Ishikawa (cell line): ENCODE results near the gene TACC2.

Source experiments
- CEBPB ChIP-seq: IDR thresholded peaks from 2 replicates; pipeline ENCODE4 v1.6.1; 2012
- CREB1 ChIP-seq: IDR thresholded peaks from 2 replicates; pipeline ENCODE4 v1.6.1; 2012; ENCODE audit warnings: low read depth
- EGR1 ChIP-seq: IDR thresholded peaks from 2 replicates; pipeline ENCODE4 v1.6.1; 2012
- EP300 ChIP-seq: IDR thresholded peaks from 2 replicates; pipeline ENCODE4 v1.6.1; 2012; ENCODE audit warnings: borderline replicate concordance
- FOXM1 ChIP-seq: IDR thresholded peaks from 2 replicates; pipeline ENCODE4 v1.6.1; 2012; ENCODE audit warnings: low read depth, borderline replicate concordance
- RAD21 ChIP-seq: IDR thresholded peaks from 2 replicates; pipeline ENCODE4 v1.6.1; 2012; ENCODE audit warnings: low read depth
- REST ChIP-seq: IDR thresholded peaks from 2 replicates; pipeline ENCODE4 v1.6.1; 2012; ENCODE audit warnings: low read depth, mild to moderate bottlenecking
- TAF1 ChIP-seq: IDR thresholded peaks from 2 replicates; pipeline ENCODE4 v1.6.1; 2012; ENCODE audit warnings: low read depth, mild to moderate bottlenecking
- TCF12 ChIP-seq: IDR thresholded peaks from 2 replicates; pipeline ENCODE4 v1.6.1; 2012; ENCODE audit warnings: low read depth
- TEAD4 ChIP-seq: IDR thresholded peaks from 2 replicates; pipeline ENCODE4 v1.6.1; 2012
- YY1 ChIP-seq: IDR thresholded peaks from 2 replicates; pipeline ENCODE4 v1.6.1; 2012; ENCODE audit warnings: low read depth
- ZBTB7A ChIP-seq: IDR thresholded peaks from 2 replicates; pipeline ENCODE4 v1.6.1; 2012; ENCODE audit warnings: low read depth

- TF ChIP-seq EGR1 (no peak), TEAD4 (no peak), REST (no peak), CEBPB (no peak), EP300 (no peak), FOXM1 (no peak), TAF1 (no peak), TCF12 (no peak), CREB1 (no peak), ZBTB7A (no peak), YY1 (no peak), RAD21 (no peak)
Measured at GRCh38 chr10:122124808-122125207, 135.8 kb downstream of the TACC2 start.
